DMS 273 (cell line): ENCODE measurements around the gene ZNF407.
A peak's percentile ranks its signal among the peaks of the same experiment; 100 is the strongest.

Experiments used
- DNase-seq: peaks from one replicate; lab custom pipeline; 2025; ENCODE audit not compliant: unreplicated experiment; lab: John Stamatoyannopoulos, UW

ZNF407 gene

DNA sequence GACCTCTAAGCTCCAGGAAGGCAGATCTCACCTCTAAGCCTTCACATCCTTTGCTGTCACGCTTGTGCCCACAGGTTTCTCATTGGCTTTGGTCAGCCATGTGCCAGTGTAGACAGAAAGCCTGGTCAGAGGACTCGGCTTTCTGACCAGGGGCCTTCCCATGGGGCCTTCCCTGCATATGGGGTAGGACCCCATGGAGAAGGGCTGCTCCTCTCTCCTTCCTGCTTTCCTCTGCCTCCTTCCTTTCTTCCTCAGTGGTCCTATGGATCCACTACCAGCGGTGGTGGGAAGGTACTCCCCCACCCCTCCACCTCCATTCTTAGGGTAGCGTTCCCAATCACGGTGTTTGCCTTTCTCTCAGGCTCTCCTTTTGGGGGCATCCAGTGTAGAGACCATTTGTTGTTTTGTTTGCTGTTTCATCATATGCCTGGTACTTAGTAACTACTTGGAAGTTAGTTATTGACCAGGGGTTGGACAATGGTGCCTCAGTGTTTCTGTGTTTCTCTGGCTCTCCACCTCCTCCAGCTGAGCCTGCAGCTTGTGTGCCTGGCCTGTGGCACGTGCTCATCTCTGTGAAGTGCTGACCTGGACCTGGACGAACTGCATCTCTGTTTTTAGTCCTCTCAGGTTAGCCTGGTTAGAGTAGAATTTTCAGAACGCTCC lies 71.6 kb downstream of the ZNF407 start:
- DNase-seq: no peak

DNA sequence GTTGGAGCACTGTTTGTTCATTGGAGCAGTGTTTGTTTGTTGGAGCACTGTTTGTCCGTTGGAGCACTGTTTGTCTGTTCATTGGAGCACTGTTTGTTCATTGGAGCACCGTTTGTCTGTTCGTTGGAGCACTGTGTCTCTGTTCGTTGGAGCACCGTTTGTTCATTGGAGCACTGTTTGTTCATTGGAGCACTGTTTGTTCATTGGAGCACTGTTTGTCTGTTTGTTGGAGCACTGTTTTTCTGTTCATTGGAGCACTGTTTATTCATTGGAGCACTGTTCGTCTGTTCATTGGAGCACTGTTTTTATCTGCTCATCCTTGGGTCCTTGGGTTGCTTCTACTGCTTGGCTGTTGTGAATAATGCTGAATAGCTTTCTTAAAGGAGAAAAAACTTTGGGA lies 74.7 kb downstream of the ZNF407 start:
- no peak for DNase-seq

DNA sequence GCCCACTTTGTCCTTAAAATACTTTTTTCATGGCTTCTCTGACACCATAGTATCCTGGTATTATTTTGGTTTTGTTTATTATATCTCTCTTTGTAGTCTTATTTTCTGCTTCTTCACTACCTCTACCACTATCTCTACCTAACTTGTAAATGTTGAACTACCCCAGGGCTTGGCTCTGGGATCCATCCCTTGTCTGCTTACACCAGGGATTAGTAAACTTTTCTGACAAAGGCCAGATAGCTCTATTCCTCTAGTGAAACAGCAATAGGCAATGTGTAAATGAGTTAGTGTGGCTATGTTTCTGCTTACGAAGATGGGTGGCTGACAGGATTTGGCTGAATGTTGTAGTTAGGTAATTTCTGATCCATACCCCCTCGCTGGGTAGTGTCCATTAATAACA lies 76.8 kb downstream of the ZNF407 start:
- DNase-seq: no peak

DNA sequence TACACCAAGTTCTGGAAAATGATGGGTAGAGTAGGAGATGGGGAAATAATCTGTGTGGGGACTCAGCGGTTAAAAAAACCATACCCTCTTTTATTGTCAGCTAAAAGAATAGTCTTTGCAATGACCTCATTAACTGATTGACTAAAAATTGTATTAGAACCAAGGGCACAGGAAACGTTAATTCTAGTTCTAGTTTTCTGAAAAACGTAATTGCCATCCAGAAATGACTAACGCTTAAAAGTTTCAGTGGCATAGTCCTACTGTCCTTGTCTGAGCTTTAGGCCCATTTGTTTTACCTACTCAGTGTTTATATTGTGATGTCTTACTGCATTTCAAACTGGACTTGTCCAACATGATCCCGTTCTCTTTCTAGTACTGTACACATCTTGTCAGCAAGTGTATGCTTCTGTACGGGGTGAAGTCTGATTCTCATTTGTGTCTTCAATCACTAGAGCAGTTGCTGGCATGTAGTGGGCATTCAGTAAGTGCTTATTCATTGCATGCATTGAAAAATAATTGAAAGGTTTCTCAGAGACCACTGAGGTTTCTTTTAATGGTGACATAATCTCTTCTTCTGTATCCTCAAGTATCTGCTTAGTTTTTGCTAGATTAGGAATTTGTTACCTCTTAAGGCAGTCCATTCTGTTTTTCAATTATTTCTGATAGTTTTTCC lies 81.5 kb downstream of the ZNF407 start:
- DNase-seq: no peak

DNA sequence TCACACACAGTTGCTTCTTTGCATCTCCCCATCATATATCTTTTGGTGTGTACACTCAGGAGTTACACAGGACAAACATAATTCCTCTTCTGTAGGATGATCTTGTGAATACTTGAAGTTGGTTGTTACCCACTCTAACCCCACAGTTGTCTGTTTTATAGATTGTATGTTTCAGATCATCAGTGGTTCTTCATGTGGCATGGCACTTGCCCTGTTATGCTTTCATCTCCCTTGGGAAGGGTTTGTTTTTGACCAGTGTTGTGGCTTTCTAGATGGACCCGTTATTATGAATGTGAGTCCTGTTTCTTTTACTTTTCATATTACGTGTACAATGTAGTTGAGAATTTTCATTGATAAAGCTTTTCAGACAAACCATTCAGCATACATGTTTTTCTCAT lies 82.0 kb downstream of the ZNF407 start:
- DNase-seq: no peak

DNA sequence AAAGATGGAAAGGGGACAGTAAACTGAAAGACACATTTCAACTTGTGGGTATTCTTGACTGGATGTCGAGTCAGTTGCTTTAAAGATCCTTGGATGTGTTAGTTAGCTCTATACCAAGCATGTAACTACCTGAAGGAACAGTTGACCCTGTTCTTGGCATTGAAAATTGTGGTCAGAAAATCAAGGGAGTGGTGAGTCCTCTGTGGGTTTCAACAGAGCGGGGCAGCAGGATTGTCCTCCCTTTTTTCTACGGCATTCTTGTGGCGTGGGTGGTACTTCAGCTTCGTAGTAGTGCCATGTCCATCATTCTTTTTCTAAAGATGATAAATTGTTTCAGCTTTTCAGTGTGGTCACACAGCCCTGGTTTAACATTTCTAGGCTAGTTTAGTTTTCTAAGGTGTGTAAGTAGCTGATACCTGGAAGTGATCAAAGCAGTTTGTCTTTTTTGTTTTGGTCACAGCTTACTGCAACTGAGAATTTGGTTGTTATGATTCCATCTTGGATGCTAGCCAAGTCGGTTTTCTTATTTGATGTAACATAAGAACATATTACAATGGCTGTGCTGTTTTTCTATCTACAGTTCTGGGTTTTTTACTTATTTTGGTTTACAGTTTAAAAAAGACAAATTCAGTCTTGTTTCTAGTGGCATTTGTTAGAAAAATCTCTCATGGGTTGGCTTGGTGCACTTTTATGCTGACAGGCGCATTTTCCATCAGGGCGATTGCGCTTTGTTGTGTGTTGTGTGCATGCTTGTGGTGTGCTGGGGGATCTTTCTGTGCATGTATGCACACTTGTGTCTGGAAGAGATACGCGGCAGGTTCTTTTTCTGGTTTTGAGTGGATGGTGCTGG lies 84.7 kb downstream of the ZNF407 start:
- DNase-seq: peak; percentile 9

DNA sequence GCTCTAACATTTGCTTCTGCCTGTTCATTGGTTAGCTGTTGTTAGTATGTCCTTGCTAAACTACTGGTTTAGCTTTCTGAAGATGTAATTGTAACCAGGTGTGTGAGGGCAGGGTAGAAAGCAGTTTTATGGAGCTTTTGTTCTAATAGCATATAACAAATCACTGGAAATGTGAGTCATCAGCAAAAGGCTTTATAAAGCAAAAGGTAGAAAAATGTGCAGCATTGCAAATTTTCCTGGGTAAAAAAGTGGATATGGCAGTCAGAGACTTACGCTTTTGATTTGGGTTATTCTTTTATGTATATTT lies 85.3 kb downstream of the ZNF407 start:
- DNase-seq: no peak

DNA sequence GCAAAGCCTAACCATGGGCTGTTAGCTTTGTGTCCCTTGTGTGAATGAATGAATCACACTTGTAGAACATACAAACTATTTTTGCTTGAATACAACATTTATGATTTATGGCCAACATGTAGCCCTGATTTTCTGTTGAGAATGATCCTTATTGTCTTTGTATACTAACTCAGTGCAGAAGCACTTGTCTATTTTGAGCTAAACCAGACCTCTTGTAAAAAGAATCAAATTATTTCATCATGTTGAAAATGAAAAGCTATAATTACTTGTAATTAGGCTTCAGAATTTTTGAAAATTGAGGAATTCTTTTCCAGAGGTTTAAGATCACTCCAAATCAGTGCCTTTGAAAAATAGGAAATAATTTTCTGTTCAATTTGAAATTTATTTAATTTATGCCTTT lies 85.9 kb downstream of the ZNF407 start:
- no peak for DNase-seq

DNA sequence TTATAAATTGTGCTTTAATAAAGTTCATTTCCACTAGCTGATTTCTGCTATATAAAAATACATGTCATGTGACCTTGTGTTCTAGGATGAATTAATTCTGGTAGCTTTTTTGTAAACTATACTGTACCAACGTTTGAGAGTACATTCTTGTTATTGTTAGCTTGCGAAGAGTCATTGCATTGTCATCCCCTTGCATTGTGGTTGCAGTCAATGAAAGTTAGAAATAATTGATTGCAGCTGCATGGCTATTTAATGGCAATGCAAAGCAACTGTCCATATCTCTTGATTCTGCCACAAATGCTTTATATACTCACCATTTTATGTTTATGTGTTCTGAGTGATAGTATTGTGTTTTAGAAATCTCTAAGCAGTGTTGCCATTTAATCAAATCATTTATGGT lies 91.6 kb downstream of the ZNF407 start:
- DNase-seq: no peak

DNA sequence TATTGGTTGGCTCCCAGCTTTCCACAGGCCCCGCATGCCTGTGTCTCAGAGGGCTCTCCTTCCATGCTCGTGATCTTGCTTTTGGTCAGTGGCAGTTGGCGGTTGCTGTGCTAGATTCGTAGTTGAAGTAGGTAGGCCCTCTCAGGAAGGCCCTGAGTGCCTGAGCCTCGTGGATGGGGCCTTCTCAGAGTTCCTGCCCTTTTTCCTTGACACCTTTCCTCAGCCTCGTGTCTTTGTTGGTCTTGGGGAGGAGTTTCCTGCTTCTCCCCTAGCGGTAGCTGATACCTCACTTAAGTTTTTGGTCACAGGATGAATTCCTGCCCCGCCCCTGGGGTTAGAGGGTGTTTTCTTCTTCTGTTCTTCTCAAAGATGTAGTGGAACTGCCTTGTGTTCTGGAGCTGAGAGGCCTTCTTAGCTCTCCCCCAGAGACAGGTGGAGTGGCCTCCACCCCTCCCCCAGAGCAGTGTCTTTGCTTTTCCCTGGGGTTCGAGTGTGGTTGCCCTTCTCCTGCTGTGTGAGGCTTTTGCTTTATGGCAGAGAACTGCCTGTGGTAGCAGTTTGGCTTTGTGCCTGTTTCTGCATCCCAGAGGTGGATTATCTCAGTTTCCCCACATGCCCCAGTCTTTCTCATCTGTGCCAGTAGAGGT lies 94.8 kb downstream of the ZNF407 start:
- no peak for DNase-seq

DNA sequence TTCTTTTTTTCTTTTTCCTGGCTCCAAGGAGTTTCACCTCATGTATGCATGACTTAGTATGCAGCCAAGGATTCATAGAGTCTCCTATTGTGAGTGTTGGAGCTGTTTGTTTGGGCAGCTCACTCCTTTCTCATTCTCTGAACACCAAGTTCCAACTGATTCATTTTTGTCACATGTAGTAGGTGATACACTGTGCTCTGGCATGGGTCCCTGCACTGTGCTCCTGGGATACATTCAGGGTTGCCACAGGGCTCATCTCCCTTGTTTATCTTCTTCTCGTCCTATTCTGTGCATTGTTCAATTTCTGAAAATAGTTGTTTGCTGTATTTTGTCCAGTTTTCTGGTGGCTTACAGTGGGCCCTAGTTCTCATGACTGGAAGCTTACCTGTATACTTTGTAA lies 96.8 kb downstream of the ZNF407 start:
- no peak for DNase-seq

DNA sequence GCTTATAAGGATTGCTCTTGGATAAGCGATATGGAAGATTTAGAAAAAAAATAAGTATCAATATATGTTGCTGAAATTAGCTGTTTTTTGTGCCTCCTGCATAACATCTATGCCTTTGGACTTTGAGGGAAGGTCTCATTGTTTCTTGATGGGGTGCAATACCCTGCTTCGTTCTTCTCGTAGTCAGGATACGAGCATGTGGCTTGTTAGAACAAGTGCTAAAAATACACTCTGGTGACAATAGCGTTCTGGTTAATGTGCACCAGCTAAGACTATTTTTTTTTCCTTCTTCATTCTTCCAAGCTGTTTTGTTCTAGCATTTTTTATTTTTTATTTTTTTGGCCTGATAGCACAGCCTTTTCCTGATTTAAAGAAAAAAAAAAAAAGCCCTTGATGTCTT lies 97.5 kb downstream of the ZNF407 start:
- DNase-seq: no peak

DNA sequence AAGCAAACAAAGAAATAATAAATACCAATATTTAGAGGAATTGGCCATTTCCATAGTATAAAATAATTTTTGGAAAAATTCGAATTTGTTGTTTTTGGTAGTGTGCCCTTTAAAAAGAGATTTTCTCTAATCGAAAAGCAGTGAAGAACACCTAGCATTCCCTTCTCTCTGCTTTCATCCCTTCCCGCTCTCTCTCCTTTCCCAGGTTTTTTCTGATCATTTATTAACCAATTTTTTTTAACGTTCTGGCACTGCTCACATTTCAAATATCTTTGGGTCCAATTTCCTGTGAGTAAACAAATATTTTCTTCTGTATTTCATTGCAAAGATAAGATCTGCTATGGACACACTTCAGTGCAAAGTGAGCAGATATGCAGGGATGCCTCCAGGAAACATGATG lies 101.2 kb downstream of the ZNF407 start:
- no peak for DNase-seq

DNA sequence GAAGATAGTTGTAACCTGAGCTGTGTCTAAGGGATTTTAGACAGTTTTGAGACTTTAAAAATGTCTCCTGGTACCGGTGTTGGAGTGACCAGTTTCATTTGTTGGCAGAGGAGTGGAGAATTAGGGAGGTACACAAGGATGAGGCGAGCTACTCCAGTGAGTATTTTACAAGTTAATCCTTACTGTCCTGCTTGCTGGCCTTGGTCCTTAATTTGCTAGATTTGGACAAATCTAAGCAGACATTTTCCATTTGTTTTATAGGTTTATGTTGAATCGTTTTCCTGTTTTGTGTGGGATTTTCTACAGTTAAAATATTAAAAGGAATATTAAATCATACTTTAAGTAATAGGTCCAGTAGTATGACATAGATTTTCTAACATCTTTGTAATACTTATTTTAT lies 101.8 kb downstream of the ZNF407 start:
- DNase-seq: no peak

DNA sequence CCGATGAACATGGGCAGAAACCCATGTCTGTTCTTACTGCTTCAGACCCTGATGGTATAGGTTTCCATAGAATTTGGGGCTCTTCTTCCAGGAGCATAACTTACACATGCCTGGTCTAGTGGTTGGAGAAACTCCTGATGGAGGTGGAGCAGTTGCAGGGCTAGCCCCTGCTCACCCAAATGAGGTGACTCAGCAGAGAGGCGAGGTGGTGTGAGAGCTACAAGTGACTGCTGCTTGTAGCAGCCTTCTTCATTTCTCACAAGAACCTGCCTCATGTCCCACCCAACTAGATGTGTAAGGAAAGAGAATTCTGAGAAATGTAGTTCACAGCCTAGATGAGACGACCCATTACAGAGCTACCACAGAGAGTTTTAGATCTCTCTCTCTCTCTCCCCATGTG lies 105.3 kb downstream of the ZNF407 start:
- no peak for DNase-seq

DNA sequence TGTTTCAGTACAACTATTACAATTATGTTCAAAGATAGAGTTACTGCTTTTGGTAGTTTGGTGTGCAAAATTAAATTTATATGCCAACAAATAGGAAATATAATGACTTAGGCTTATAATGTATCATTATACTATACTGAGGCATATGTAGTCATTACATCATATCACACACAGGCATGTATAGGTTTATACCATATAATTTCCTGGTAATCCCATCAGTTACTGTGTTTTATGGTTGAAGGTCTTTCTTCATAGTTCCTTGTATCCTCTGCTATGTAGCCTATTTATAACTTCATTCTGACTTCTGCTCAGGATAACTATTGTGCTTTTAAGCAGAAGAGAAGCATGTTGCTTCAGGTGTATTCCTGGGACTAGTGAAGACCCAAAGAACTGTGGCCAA lies 110.5 kb downstream of the ZNF407 start:
- DNase-seq: no peak

DNA sequence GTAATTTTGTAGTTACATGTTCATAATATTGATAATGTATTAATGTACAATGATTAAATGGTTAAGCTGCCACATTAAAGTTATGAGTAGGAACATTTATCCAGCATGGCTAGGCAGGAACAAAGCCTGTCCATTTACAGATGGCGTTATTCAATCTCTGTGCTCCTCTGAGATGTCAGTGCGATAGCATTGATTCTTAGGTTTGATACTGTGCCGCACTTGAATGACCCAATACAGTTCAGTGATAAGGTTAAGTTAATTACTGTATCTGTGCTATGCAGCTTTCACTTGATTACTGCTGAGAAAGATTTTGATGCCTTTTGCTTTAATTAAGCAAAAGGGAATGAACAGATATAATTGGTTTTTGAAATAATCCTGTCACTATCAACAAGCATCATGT lies 111.8 kb downstream of the ZNF407 start:
- DNase-seq: no peak

DNA sequence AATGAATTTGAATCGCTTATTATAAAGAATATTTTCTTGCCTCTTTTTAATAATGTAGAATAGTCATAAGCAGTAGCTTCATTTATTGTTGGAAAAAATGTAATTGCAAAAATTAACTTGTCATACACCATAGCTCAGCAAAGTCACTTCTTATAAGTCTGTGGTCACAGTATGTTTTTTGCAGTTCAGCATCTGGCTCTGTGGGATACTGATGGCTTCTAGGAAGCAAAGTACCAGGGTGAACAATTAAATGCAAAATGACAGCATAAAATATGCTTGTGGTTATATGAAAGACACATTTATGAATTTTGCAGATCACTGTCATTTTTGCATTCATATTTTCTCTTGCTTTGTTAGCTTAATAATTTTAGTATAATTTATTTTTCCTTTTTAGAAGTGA lies 116.5 kb downstream of the ZNF407 start:
- no peak for DNase-seq

DNA sequence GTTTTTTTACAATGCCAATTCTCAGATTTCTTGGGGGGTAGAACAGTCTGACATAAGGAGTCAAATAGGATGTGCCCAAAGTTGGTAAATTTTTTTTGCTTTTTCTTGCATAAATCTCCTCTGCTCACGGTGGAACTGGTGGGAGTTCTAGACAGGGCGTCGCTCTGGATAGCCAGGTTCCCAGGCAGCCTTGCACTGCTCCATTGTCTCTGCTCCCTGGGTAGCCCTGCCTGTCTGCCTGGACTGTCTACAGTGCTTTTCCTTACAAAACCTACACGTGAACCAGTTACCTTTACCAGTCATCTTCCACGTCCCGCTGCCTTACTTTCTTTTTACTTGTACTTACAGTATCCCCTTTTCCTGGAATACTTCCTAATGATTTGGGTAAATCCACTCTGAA lies 117.1 kb downstream of the ZNF407 start:
- DNase-seq: no peak

DNA sequence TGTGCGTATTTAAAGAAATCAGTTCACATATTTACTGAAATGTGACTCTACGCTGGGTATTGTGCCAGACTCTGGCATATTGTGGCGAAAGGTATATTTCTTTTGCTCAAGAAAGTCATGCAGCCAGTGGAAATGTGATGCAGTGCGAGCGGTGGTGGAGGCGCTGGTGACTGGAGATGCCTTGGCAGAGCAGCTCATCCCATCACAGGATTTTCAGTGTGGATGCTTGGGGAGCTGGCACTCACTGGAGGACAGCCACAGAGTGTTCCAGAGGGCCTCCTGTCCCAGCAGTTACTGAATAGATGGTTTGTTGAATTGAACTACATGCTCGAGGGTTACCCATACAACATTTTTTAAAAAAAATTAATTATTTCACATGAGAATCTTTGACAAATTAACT lies 117.6 kb downstream of the ZNF407 start:
- DNase-seq: no peak

DNA sequence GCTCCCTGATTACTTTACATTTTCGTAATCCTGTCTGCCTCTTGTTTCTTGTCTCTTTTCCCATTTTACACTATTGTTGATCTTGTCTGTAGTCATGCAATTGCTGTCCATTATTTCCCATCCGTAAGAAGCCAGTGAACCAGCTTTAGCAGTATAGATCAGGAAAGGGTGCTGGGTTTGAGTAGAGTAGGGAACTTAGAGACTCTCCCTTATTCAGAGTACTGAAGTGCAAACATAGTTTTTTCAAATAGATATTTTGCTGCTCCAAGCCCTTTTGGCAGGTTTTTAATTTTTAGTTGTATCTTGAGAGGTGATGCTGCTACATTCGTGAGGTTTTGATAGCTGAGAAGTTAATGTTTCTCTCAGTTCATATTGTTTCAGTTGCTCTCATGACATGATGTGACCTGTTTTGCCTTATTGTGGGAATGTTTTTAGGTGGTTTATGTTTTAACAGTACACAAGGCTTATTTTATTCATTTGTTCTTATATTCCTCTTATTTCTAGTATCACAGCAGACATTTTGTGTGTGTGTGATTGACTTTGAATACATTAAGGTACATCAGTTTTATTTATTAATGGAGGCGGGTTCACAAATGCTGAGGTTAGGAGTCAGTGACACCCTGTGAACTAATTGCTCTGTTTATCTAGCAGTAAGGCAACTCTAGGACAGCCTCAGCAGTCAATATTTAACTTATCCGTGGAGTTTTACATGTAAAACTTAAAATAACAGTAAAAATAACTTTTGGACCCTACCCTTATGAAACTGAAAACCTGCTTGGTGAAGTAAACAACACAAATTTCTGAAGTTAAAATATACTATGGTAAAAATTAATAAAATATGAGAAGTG lies 118.4 kb downstream of the ZNF407 start:
- DNase-seq: no peak
